GM21529 (cell line): Measurements from ENCODE around the gene KRTAP4-11.
"Not testable (repeated sequence)": the region's sequence is repeated elsewhere in the genome, so short reads cannot be mapped to it uniquely, and the experiment has no call there.

Experiments
- ATAC-seq: cut with Tn5 transposase; IDR thresholded peaks from one replicate; pipeline ENCODE4 v1.9.1; 2021; ENCODE audit not compliant: unreplicated experiment

KRTAP4-11 gene

DNA sequence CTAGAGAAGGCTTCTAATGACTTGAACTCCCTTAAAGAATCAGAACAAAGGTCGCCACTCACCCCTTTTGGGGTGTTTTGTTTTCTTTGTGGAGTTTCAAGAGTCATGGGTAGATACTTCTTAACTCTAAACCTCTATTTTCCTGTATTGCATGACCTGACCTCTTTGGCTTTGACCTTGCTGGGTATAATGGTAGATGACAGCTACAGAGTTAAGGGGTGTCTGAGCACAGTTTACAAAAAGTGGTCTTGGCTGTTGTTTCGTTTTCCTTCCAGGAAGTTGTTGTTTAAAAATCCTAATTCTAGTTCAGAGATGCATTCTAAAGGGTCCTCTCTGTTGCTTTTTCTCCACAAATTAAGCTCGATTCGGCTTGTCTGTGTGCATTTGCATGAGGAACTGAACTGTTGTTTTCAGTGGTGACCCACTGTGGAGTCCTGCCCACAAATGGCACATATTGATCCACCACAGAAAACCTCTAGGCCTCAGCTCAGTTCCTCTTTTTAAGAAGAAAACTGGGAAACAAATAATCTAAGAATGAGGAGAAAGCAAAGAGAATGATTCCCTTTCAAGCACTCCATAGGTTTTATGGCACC, 29.3 kb downstream of the KRTAP4-11 start:
- ATAC-seq, result not testable (repeated sequence)

DNA sequence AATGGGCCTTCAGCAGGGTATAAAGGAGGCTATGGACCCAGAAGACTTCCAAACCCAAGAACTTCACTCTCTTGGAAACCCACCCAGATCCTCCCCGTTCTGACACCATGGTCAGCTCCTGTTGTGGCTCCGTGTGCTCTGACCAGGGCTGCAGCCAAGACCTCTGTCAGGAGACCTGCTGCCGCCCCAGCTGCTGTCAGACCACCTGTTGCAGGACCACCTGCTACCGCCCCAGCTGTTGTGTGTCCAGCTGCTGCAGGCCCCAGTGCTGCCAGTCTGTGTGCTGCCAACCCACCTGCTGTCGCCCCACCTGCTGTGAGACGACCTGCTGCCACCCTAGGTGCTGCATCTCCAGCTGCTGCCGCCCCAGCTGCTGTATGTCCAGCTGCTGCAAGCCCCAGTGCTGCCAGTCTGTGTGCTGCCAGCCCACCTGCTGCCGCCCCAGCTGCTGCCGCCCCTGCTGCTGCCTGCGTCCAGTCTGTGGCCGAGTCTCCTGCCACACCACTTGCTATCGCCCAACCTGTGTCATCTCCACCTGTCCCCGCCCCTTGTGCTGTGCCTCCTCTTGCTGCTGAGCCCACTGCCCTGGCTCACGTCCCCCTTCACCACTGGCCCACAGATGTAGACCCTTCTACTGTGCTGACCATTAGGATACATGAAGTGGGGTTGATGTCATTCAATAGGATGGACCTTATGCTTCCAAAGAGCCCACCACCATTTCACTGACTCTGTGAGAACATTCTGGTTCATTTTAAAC, 33.9 kb downstream of the KRTAP4-11 start, which contains the start of gene KRTAP4-7:
Gene KRTAP4-7, plus strand, starts transcription at position 51 of the 757 bp plus-strand sequence. Its CDS starts 57 bp downstream, at position 108.
- ATAC-seq, result not testable (repeated sequence)

DNA sequence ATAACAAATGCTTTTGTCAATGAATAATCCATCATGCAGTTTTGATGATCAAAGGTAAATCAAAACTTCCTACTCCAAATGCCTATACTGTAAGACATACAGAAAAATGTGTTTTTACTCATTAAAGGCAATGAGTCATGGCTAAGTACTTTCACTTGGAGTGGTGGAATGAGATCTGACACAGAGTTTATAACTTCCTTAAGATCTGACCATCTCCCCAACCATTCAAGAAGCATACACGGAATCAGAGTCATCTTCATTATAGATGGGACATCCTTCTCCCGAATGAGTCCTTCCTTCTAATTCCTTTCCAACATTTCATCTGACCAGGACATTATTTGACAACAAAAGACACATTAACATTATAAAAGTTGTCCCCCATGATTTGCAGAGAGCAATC, 34.7 kb downstream of the KRTAP4-11 start:
- not testable (repeated sequence) for ATAC-seq

DNA sequence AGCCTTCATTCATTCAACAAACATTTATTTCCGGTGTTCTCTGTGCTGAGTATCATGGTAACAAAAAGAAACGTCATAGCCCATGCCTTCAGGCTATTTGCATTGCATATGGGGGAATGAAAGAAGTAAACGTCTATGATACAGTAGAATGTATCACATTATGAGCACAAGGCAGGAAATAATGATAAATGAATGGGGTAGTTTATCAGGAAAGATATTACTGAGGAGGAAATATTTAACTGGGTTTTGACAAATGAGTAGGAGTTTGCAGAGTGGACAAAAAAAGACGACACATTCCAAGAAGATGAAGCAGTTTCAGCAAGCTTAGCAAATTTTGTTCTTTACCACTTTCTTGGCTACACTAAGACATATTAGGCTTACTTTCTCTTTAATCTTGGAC, 35.5 kb downstream of the KRTAP4-11 start:
- ATAC-seq, result no peak

DNA sequence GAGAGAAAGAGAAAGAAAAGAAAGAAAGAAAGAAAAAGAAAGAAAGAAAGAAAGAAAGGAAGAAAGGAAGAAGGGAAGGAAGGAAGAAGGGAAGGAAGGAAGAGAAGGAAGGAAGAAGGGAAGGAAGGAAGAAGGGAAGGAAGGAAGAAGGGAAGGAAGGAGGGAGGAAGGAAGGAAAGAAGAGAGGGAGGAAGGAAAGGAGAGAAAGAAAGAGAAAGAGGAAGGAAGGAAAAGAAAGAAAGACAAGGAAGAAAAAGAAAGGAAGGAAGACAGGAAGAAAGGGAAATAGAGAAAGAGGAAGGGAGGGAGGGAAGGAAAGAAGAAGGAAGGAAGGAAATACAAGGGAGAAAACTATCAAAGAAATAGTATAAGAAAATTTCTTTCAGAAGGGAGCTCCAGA, 41.4 kb downstream of the KRTAP4-11 start:
- ATAC-seq, result no peak

DNA sequence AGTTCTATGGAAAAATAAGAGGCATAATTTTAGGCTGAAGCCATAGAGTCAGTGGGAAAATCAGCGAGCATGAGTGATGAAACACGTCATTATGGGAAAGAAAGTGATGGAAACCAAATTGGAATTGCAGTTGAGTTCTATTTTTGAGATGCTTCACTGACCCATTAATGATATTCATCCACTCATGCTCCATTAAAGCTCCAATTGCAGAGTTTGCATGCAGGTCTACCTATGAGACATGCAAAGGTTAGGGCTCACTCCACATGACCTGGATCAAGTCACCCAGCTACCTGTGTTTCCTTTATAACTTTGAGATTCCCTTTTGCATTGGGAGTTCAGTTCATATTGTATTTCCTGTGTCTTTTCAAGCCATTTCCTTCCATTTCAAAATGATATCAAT, 44.5 kb downstream of the KRTAP4-11 start:
- ATAC-seq, result no peak

DNA sequence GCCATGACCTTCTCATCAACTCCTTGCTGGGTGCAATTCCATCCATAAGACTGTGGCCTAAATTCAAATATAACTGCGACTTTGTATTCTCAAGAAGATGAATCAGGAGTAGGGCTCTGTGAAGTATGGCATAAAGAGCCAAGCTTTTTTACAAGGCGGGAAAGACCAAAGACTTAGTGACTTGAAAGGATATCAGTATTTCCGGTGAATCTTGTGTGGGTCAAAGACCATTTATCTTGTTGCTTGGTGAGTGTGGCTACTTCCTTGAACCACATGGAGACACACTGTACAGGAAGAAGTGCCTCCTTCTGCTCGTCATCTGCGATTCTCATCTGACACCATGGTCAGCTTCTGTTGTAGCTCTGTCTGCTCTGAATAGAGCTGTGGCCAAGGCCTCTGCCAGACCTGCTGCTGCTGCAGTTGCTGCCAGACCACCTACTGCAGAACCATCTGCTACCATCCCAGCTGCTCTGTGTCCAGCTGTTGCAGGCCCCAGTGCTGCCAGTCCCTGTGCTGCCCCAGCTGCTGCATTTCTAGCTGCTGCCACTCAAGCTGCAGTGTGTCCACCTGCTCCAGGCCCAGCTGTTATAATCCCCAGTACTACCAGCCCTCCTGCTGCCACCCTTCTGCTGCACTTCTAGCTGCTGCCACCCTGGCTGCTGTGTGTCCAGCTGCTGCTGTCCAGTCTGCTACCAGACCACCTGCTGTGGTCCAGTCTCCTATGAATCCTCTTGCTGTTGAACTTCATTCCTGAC, 46.4 kb downstream of the KRTAP4-11 start:
- ATAC-seq, result no peak

DNA sequence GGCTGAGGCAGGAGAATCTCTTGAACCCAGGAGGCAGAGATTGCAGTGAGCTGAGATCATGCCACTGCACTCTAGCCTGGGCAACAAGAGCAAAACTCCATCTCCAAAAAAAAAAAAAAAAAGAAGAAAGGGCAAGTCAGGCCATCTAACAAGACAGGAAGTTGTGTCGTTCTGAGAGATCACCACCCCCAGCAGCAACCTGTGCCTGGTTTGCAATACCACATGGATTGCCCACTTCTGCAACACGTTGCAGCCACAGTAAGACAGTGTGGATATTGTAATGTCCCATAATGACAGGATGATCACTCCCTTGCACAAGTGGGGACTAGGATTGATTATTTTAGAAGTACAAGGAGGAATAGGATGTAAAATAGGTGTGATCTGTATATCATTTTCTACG, 49.1 kb downstream of the KRTAP4-11 start:
- no peak for ATAC-seq

DNA sequence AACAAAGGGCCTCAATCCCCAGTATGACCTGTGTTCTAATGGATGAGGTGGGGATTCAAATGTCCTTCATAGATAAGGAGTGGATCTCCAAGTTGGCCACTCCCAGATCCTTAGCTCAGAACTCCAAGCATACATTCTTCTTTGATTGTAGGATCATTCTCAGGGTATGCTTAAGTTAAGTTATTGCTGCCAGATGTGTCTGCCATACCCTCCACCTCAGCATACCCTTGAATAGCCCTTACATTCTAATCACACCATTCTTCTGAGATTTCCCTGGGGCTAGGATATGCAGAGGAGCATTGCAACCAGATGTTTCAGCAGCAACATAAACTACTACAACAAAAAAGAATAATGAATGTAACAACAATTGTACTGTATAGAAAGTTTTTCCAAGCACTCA, 50.9 kb downstream of the KRTAP4-11 start:
- no peak for ATAC-seq
